NT2/D1 (cell line): ENCODE results near the gene AJUBA.

Experiments used
- SUZ12 ChIP-seq: IDR thresholded peaks from 2 replicates; pipeline ENCODE4 v1.6.1; 2011; ENCODE audit not compliant: insufficient read length, insufficient read depth; ENCODE audit errors: extremely low read depth
- YY1 ChIP-seq: IDR thresholded peaks from 2 replicates; pipeline ENCODE4 v1.6.1; 2011; ENCODE audit not compliant: insufficient read length, insufficient read depth
- ZNF274 ChIP-seq: IDR thresholded peaks from 2 replicates; pipeline ENCODE4 v1.6.1; 2011; ENCODE audit warnings: mild to moderate bottlenecking, low read depth, low read length

DNA sequence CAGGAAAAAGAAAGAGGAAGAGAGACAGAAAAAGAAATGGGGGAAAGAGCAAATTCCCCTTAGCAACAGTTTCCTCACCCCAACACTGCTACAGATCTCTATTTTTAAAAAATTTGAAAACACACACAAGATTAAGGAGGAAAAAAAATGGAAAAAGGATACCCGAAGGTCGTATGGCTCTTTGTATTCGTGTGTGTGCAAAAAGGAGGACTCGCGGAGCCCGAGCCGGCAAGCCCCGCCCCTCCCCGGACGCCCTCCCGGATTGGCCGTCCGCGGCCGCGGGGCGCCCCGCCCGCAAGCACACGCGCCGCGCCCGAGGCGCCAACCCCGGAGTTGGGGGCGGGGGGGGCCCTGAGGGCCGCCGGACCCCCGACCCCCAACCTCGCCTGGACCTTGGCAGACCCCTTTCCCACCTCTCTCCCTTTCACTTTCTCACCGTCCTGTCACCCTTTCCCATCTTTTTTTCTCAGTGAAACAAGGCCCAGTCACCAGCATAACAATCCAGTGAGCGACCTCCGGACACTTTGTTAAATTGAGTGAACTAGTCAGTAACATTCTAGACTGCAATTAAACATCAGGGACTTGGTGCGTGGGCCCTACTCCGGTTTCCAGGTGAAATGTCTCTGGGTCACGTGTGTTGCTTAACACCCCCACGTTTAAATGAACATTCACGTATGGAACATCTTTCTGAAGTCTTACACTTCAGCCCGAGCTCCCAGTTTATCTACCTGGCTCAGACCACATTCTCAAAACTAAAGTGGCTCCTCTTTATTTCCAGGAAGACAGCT, 27.8 kb upstream of the AJUBA start, which contains the start of gene C14orf93:
- TF ChIP-seq ZNF274 = no peak
- no peak for TF ChIP-seq SUZ12
- TF ChIP-seq YY1 = no peak
